Tibial artery (tissue), 4 donors: ENCODE data around the gene DNAL4.

Experiments
- DNase-seq, 2 donors: peaks; one replicate each; pipeline ENCODE4 v3.0.0-alpha.2; 2019
- H3K27ac ChIP-seq, 2 donors: fragments of 200-600 bp; sonication (generic) in 1 of 2; 1 replicate in 1 of 2; 2 replicates in 1 of 2; pipeline ENCODE4 v1.5.1; 2018 to 2019; ENCODE audit warnings: mild to moderate bottlenecking in 1 of 2
- H3K27me3 ChIP-seq, 2 donors: fragments of 200-600 bp; sonication (generic) in 1 of 2; one replicate each; pipeline versions ENCODE4 v1.5.1 to v1.6.0; 2016 to 2019
- H3K36me3 ChIP-seq, 3 donors: fragments of 200-600 bp; sonication (generic) in 2 of 3; one replicate each; pipeline ENCODE4 v1.5.1; 2016 to 2019; ENCODE audit warnings: mild to moderate bottlenecking in 2 of 3
- H3K4me1 ChIP-seq, 4 donors: fragments of 200-600 bp; sonication (generic) in 2 of 4; 1 replicate in 3 of 4; 2 replicates in 1 of 4; pipeline ENCODE4 v1.5.1; 2016 to 2019
- H3K4me3 ChIP-seq, 2 donors: fragments of 200-600 bp; sonication (generic) in 1 of 2; 1 replicate in 1 of 2; 2 replicates in 1 of 2; pipeline ENCODE4 v1.5.1; 2018 to 2019; ENCODE audit warnings: mild to moderate bottlenecking in 2 of 2
- H3K9me3 ChIP-seq, 3 donors: fragments of 200-600 bp; sonication (generic) in 1 of 3; one replicate each; pipeline ENCODE4 v1.5.1; 2016 to 2019
- CTCF ChIP-seq, 2 experiments: fragments of 200-600 bp in 1 of 2; fragments of 450-650 bp in 1 of 2; IDR thresholded peaks; one replicate each; pipeline ENCODE4 v1.5.1; 2017 to 2019; ENCODE audit warnings: antibody characterized with exemption in 2 of 2, mild to moderate bottlenecking in 1 of 2, moderate library complexity in 1 of 2
- intact Hi-C: fragments of 100-400 bp; cut with DNase I; formaldehyde crosslinking; loops from one replicate; pipeline ENCODE4 v1.15.0; 2023; ENCODE audit warnings: low total_unique reads

Gene DNAL4

GRCh38 chr22:38762551-38762983, 31.4 kb downstream of the DNAL4 start:
- Histone ChIP-seq H3K4me3 (no peak overlapping the region), H3K36me3 (no peaks in the 10 kb centered on the region), H3K27me3 (peaks cover 0 to 29% of the 10 kb centered on the region in 2 donors), H3K27ac (no peak overlapping the region), H3K4me1 (peaks cover 0 to 15% (median 2%) of the 10 kb centered on the region in 4 donors), H3K9me3 (no peaks in the 10 kb centered on the region)
- intact Hi-C loops = no loop called here
- TF ChIP-seq CTCF (IDR thresholded peaks at IDR 0.05) = no peak
- DNase-seq = no peak

GRCh38 chr22:38761202-38762162, 32.5 kb downstream of the DNAL4 start:
- intact Hi-C loops = no loop called here
- H3K27ac ChIP-seq = no peak overlapping the region
- H3K36me3 ChIP-seq = no peaks in the 10 kb centered on the region
- peaks cover 0 to 26% (median 10%) of the 10 kb centered on the region in 4 donors for H3K4me1 ChIP-seq
- no peaks in the 10 kb centered on the region for H3K9me3 ChIP-seq
- peaks cover 0 to 21% of the 10 kb centered on the region in 2 donors for H3K27me3 ChIP-seq
- TF ChIP-seq CTCF (IDR thresholded peaks at IDR 0.05) = no peak
- DNase-seq = no peak
- no peak overlapping the region for H3K4me3 ChIP-seq

- H3K4me1 ChIP-seq = peaks cover 0 to 30% (median 9%) of the 10 kb centered on the region in 4 donors
- H3K27ac ChIP-seq = no peak overlapping the region
- intact Hi-C loops = no loop called here
- no peaks in the 10 kb centered on the region for H3K36me3 ChIP-seq
- H3K9me3 ChIP-seq = no peaks in the 10 kb centered on the region
- no peak overlapping the region for H3K4me3 ChIP-seq
- no peak for TF ChIP-seq CTCF (IDR thresholded peaks at IDR 0.05)
- peaks cover 0 to 14% of the 10 kb centered on the region in 2 donors for H3K27me3 ChIP-seq
- DNase-seq = no peak
Observed at GRCh38 chr22:38760477-38761201, 33.3 kb downstream of the DNAL4 start.

- Histone ChIP-seq H3K9me3 (no peaks in the 10 kb centered on the region), H3K27me3 (peaks cover 0 to 9% of the 10 kb centered on the region in 2 donors), H3K27ac (no peak overlapping the region), H3K4me1 (peaks cover 0 to 22% (median 11%) of the 10 kb centered on the region in 4 donors), H3K36me3 (no peaks in the 10 kb centered on the region), H3K4me3 (no peak overlapping the region)
- no peak for DNase-seq
- intact Hi-C loops = no loop called here
- TF ChIP-seq CTCF (IDR thresholded peaks at IDR 0.05) = no peak
Observed at GRCh38 chr22:38759005-38759404, 34.9 kb downstream of the DNAL4 start.

GRCh38 chr22:38758276-38758945, 35.5 kb downstream of the DNAL4 start:
- Histone ChIP-seq H3K4me1 (peaks cover 2 to 23% (median 17%) of the 10 kb centered on the region in 4 donors), H3K27ac (no peak overlapping the region), H3K27me3 (peaks cover 0 to 9% of the 10 kb centered on the region in 2 donors), H3K36me3 (no peaks in the 10 kb centered on the region), H3K4me3 (no peak overlapping the region), H3K9me3 (no peaks in the 10 kb centered on the region)
- TF ChIP-seq CTCF (IDR thresholded peaks at IDR 0.05) = no peak
- DNase-seq = no peak
- intact Hi-C loops = no loop called here
